AG09309 (cell line): ENCODE measurements around the gene NOX1.
A peak's percentile ranks its signal among the peaks of the same experiment; 100 is the strongest.
"Not testable (repeated sequence)": the region's sequence is repeated elsewhere in the genome, so short reads cannot be mapped to it uniquely, and the experiment has no call there.

Source experiments
- DNase-seq: peaks from one replicate; pipeline ENCODE4 v3.0.0-alpha.2; 2010; ENCODE audit warnings: low read depth
- H3K4me3 ChIP-seq: 2 replicates; pipeline ENCODE4 v1.5.1; 2011; ENCODE audit warnings: mild to moderate bottlenecking, low read depth, low read length, moderate library complexity; ENCODE audit not compliant: control insufficient read depth
- CTCF ChIP-seq: IDR thresholded peaks from 2 replicates; pipeline ENCODE4 v1.5.1; 2011; ENCODE audit warnings: mild to moderate bottlenecking, low read depth, low read length, inconsistent platforms; ENCODE audit not compliant: insufficient read depth, control insufficient read depth; ENCODE audit errors: missing control alignments

The NOX1 gene

DNA sequence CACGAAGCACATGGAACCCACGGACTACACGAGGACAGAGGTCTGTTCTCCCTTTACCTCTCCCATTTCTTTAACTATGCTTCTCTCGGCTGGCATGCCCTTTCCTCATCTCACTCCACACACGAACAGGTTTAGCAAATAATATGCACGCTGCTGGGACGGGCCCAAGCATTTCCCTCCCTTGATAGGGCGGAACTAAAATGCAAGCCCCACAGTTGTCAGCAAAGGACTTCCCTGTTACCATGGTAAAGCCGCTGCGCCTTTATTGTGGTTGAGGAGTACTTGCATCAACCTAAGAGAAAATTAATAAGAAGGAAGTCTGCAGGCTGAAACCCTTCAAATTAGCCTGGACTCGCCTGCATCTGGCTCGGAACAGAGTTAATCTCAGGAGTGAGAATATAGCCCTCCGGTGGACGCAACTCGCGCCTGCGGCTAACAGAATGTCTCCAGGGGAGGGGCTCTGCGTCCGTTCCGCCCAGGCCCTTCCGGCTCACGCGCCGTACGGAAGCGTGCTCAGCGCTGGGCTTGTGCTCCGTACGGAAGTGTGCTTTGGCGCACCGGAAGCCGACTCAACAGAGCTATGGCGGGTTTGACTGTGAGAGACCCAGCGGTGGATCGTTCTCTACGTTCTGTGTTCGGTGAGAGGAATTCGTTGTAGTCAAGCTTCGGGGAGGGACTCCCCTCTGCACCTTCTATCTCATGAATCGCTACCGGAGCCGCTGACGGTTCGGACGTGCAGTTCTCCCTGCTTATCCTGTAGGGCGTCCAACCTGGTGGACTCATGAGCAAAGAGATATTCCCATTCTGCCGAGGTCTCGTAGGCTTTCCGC is 54.1 kb downstream of the NOX1 start, which contains the start of gene CSTF2:
CSTF2 (plus strand) TSS at position 555 of the 830 bp plus-strand sequence; CDS start at position 581, 26 bp downstream.
- TF ChIP-seq CTCF, result no peak
- H3K4me3 ChIP-seq, result peak within 1 kb of the TSS; percentile 62
- peak; percentile 25 for DNase-seq

GRCh38 chrX:100819534-100819836 is 54.7 kb downstream of the NOX1 start:
- TF ChIP-seq CTCF, result no peak
- H3K4me3 ChIP-seq, result peak overlapping the region; percentile 62
- DNase-seq, result no peak

DNA sequence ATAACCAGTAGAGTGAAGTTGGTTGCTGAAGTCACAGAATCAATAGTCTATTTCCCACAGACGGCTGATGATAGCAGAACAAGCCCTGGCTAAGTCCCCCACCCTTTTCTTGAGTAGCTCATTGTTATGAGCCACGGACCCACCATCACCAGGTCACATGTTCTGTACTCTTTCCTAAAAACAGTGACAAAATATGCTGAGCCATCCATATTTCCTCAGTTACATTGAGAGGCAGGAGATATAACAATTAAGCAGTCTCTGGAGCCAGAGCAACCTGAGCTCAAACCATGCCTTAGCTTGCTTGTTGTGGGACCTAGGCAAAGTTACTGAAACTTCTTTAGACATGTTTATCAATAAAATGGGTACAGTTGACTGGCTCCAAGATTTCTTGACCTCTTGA is 56.8 kb downstream of the NOX1 start:
- DNase-seq, result no peak
- TF ChIP-seq CTCF, result no peak
- H3K4me3 ChIP-seq, result no peak overlapping the region

GRCh38 chrX:100812216-100813158 is 61.7 kb downstream of the NOX1 start:
- TF ChIP-seq CTCF, result no peak
- no peak for DNase-seq
- H3K4me3 ChIP-seq, result no peak overlapping the region

DNA sequence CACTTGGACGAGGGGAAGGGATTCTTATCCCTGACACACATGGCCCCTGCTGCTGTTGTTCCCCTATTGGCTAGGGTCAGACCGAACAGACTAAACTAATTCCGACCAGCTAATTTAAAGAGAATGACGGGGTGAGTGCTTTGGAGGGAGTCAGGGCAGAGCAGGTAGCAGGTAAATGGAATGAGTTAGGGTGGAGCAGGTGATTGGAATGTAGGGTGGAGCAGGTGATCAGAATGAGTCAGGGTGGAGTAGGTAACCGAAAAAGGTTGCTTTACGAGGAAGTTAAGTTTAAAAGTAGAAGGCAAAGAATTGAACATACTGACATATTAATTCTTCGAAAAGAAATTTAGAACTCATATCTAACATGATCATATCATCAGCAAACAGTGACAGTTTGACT is 65.9 kb downstream of the NOX1 start:
- H3K4me3 ChIP-seq, DNase-seq: not testable (repeated sequence)

- no peak for TF ChIP-seq CTCF
- no peak for DNase-seq
- H3K4me3 ChIP-seq, result no peak overlapping the region
Observed at GRCh38 chrX:100804780-100805179, 69.4 kb downstream of the NOX1 start.

GRCh38 chrX:100802843-100803242 is 71.3 kb downstream of the NOX1 start:
- no peak for DNase-seq
- no peak overlapping the region for H3K4me3 ChIP-seq
- TF ChIP-seq CTCF, result no peak
